CD4-positive, alpha-beta T cell treated with Interleukin-4 for 1 hour (primary cell): Measurements from ENCODE around the gene IPO11.
"Not testable (repeated sequence)": the region's sequence is repeated elsewhere in the genome, so short reads cannot be mapped to it uniquely, and the experiment has no call there.

Source experiments
- DNase-seq, 2 donors: peaks; one replicate each; pipeline ENCODE4 v3.0.0-alpha.2; 2020 to 2022

The IPO11 gene

GRCh38 chr5:62606878-62607277, 194.3 kb downstream of the IPO11 start:
- DNase-seq: no peak

GRCh38 chr5:62607615-62608014, 195.1 kb downstream of the IPO11 start:
- no peak for DNase-seq

GRCh38 chr5:62608529-62609511, 196.3 kb downstream of the IPO11 start:
- DNase-seq: no peak

- DNase-seq: no peak
Observed at GRCh38 chr5:62614355-62614754, 201.8 kb downstream of the IPO11 start.

GRCh38 chr5:62616615-62617277, 204.2 kb downstream of the IPO11 start:
- DNase-seq: no peak

GRCh38 chr5:62617943-62618342, 205.4 kb downstream of the IPO11 start:
- DNase-seq: no peak

- no peak for DNase-seq
Observed at GRCh38 chr5:62620761-62621160, 208.2 kb downstream of the IPO11 start.

GRCh38 chr5:62621280-62621679, 208.7 kb downstream of the IPO11 start:
- DNase-seq: no peak

GRCh38 chr5:62623271-62623670, 210.7 kb downstream of the IPO11 start:
- DNase-seq: no peak

GRCh38 chr5:62624436-62624835, 211.9 kb downstream of the IPO11 start:
- not testable (repeated sequence) for DNase-seq

GRCh38 chr5:62626534-62626933, 214.0 kb downstream of the IPO11 start:
- no peak for DNase-seq

- no peak for DNase-seq
Observed at GRCh38 chr5:62627121-62627520, 214.6 kb downstream of the IPO11 start.

GRCh38 chr5:62627901-62628300, 215.3 kb downstream of the IPO11 start:
- DNase-seq: no peak

GRCh38 chr5:62631909-62632580, 219.5 kb downstream of the IPO11 start:
- peak in 1 of 2 donors; percentile 17 for DNase-seq

- DNase-seq: no peak
Observed at GRCh38 chr5:62633243-62633642, 220.7 kb downstream of the IPO11 start.

GRCh38 chr5:62640446-62640845, 227.9 kb downstream of the IPO11 start:
- no peak for DNase-seq

- DNase-seq: no peak
Observed at GRCh38 chr5:62642468-62642867, 229.9 kb downstream of the IPO11 start.

- no peak for DNase-seq
Observed at GRCh38 chr5:62643556-62644451, 231.2 kb downstream of the IPO11 start.

- no peak for DNase-seq
Observed at GRCh38 chr5:62645223-62645622, 232.7 kb downstream of the IPO11 start.

- no peak for DNase-seq
Observed at GRCh38 chr5:62647241-62647640, 234.7 kb downstream of the IPO11 start.

- DNase-seq: no peak
Observed at GRCh38 chr5:62649025-62649424, 236.5 kb downstream of the IPO11 start.

- DNase-seq: no peak
Observed at GRCh38 chr5:62649476-62650113, 237.0 kb downstream of the IPO11 start.
